Measurements from ENCODE around the gene GTF3C4.

DNA sequence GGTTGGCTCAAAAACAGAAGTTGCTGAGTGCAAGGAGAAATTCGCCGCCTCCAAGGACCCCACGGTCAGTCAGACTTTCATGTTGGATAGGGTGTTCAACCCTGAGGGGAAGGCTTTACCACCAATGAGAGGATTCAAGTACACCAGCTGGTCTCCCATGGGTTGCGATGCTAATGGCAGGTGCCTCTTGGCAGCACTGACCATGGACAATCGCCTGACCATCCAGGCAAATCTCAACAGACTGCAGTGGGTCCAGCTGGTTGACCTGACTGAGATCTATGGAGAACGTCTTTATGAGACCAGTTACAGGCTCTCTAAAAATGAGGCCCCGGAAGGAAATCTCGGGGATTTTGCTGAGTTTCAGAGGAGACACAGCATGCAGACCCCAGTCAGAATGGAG, 7.7 kb downstream of the GTF3C4 start:
- TF ChIP-seq, protein P1, sequence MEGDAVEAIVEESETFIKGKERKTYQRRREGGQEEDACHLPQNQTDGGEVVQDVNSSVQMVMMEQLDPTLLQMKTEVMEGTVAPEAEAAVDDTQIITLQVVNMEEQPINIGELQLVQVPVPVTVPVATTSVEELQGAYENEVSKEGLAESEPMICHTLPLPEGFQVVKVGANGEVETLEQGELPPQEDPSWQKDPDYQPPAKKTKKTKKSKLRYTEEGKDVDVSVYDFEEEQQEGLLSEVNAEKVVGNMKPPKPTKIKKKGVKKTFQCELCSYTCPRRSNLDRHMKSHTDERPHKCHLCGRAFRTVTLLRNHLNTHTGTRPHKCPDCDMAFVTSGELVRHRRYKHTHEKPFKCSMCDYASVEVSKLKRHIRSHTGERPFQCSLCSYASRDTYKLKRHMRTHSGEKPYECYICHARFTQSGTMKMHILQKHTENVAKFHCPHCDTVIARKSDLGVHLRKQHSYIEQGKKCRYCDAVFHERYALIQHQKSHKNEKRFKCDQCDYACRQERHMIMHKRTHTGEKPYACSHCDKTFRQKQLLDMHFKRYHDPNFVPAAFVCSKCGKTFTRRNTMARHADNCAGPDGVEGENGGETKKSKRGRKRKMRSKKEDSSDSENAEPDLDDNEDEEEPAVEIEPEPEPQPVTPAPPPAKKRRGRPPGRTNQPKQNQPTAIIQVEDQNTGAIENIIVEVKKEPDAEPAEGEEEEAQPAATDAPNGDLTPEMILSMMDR (conservative IDR thresholded peaks at IDR 0.05; ENCODE audit: low read depth, low read length) = no peak
- TF ChIP-seq EZH2 (IDR thresholded peaks at IDR 0.05; ENCODE audit: borderline replicate concordance, low read depth, low read length, poor library complexity, severe bottlenecking) = no peak

All from A673 (cell line).